SK-N-SH (cell line): Measurements from ENCODE around the gene ARHGEF37.
"Not testable (repeated sequence)": the region's sequence is repeated elsewhere in the genome, so short reads cannot be mapped to it uniquely, and the experiment has no call there.

Experiments used
- EP300 ChIP-seq, 2 experiments: IDR thresholded peaks; 2 replicates each; pipeline versions ENCODE4 v1.4.0 to v1.6.1; 2012; ENCODE audit warnings: borderline replicate concordance in 1 of 2, low read depth in 1 of 2, low read length in 1 of 2
- NRF1 ChIP-seq: IDR thresholded peaks from 2 replicates; pipeline ENCODE4 v1.6.1; 2012; ENCODE audit warnings: low read depth, mild to moderate bottlenecking, low read length
- POLR2AphosphoS5 ChIP-seq: IDR thresholded peaks from 2 replicates; pipeline ENCODE4 v1.6.1; 2012; ENCODE audit warnings: low read depth, low read length
- RAD21 ChIP-seq: IDR thresholded peaks from 2 replicates; pipeline ENCODE4 v1.6.1; 2012; ENCODE audit warnings: mild to moderate bottlenecking, low read length
- RFX5 ChIP-seq: IDR thresholded peaks from 2 replicates; pipeline ENCODE4 v1.6.1; 2012; ENCODE audit warnings: mild to moderate bottlenecking, improper control_type of control experiment, low read length
- SMC3 ChIP-seq: IDR thresholded peaks from 2 replicates; pipeline ENCODE4 v1.6.1; 2012; ENCODE audit warnings: low read depth, low read length, improper control_type of control experiment
- TF ChIP-seq, protein P1 (sequence below): fragments of 200-600 bp; sonication (generic); IDR thresholded peaks from 2 replicates; pipeline ENCODE4 v1.6.1; 2017; ENCODE audit warnings: antibody characterized with exemption, mild to moderate bottlenecking, moderate library complexity
- TF ChIP-seq, protein P2 (sequence below): IDR thresholded peaks from 2 replicates; pipeline ENCODE4 v1.6.1; 2012; ENCODE audit warnings: mild to moderate bottlenecking, low read depth, low read length, moderate library complexity

DNA sequence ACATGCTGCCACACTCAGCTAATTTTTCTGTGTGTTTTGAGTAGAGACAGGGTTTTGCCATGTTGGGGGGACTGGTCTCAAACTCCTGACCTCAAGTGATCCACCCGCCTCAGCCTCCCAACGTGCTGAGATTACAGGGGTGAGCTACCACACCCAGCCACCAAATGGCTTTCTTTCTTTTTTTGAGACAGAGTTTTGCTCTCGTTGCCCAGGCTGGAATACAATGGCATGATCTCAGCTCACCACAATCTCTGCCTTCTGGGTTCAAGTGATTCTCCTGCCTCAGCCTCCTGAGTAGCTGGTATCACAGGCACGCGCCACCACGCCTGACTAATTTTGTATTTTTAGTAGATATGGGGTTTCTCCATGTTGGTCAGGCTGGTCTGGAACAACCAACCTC lies 45.5 kb upstream of the ARHGEF37 start:
- TF ChIP-seq RAD21; RFX5; EP300 (IDR thresholded peaks at IDR 0.05; ENCODE audit: borderline replicate concordance in 1 of 2, low read depth in 1 of 2, low read length in 1 of 2); POLR2AphosphoS5; SMC3; NRF1: not testable (repeated sequence)
- TF ChIP-seq, protein P1, sequence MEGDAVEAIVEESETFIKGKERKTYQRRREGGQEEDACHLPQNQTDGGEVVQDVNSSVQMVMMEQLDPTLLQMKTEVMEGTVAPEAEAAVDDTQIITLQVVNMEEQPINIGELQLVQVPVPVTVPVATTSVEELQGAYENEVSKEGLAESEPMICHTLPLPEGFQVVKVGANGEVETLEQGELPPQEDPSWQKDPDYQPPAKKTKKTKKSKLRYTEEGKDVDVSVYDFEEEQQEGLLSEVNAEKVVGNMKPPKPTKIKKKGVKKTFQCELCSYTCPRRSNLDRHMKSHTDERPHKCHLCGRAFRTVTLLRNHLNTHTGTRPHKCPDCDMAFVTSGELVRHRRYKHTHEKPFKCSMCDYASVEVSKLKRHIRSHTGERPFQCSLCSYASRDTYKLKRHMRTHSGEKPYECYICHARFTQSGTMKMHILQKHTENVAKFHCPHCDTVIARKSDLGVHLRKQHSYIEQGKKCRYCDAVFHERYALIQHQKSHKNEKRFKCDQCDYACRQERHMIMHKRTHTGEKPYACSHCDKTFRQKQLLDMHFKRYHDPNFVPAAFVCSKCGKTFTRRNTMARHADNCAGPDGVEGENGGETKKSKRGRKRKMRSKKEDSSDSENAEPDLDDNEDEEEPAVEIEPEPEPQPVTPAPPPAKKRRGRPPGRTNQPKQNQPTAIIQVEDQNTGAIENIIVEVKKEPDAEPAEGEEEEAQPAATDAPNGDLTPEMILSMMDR, result not testable (repeated sequence)
- TF ChIP-seq, protein P2, sequence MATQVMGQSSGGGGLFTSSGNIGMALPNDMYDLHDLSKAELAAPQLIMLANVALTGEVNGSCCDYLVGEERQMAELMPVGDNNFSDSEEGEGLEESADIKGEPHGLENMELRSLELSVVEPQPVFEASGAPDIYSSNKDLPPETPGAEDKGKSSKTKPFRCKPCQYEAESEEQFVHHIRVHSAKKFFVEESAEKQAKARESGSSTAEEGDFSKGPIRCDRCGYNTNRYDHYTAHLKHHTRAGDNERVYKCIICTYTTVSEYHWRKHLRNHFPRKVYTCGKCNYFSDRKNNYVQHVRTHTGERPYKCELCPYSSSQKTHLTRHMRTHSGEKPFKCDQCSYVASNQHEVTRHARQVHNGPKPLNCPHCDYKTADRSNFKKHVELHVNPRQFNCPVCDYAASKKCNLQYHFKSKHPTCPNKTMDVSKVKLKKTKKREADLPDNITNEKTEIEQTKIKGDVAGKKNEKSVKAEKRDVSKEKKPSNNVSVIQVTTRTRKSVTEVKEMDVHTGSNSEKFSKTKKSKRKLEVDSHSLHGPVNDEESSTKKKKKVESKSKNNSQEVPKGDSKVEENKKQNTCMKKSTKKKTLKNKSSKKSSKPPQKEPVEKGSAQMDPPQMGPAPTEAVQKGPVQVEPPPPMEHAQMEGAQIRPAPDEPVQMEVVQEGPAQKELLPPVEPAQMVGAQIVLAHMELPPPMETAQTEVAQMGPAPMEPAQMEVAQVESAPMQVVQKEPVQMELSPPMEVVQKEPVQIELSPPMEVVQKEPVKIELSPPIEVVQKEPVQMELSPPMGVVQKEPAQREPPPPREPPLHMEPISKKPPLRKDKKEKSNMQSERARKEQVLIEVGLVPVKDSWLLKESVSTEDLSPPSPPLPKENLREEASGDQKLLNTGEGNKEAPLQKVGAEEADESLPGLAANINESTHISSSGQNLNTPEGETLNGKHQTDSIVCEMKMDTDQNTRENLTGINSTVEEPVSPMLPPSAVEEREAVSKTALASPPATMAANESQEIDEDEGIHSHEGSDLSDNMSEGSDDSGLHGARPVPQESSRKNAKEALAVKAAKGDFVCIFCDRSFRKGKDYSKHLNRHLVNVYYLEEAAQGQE, result not testable (repeated sequence)
